Left lung (tissue), 10 donors: ENCODE measurements around the gene NR2F2. TPM values are rescaled to one million over a fixed set of nuclear protein-coding genes. Genes with fewer than 3 reads are reported as not detected.

Experiments used
- ATAC-seq: fragments of 200-7000 bp; cut with Tn5 transposase; one replicate; pipeline ENCODE4 v1.9.1; 2020; ENCODE audit warnings: moderate library complexity
- DNase-seq, 4 donors: peaks; one replicate each; pipeline ENCODE4 v3.0.0-alpha.2; 2013 to 2020
- H3K27ac ChIP-seq, 2 donors: fragments of 200-600 bp; sonication (generic) in 1 of 2; one replicate each; pipeline versions ENCODE4 v1.5.0 to v1.8.0; 2020 to 2021
- H3K27me3 ChIP-seq, 2 donors: fragments of 200-600 bp; sonication (generic) in 1 of 2; one replicate each; pipeline versions ENCODE4 v1.5.0 to v1.8.0; 2020 to 2021
- H3K36me3 ChIP-seq, 2 donors: fragments of 200-600 bp; sonication (generic) in 1 of 2; one replicate each; pipeline versions ENCODE4 v1.5.0 to v1.8.0; 2020 to 2021
- H3K4me1 ChIP-seq, 2 donors: fragments of 200-600 bp; one replicate each; pipeline ENCODE4 v1.8.0; 2021
- H3K4me3 ChIP-seq, 2 donors: fragments of 200-600 bp; sonication (generic) in 1 of 2; one replicate each; pipeline versions ENCODE4 v1.5.0 to v1.8.0; 2020 to 2021; ENCODE audit warnings: mild to moderate bottlenecking in 1 of 2
- H3K9me3 ChIP-seq, 2 donors: fragments of 200-600 bp; sonication (generic) in 1 of 2; one replicate each; pipeline versions ENCODE4 v1.5.0 to v1.8.0; 2020 to 2021
- CTCF ChIP-seq, 2 donors: fragments of 200-600 bp; sonication (generic) in 1 of 2; IDR thresholded peaks; one replicate each; pipeline versions ENCODE4 v1.5.0 to v1.8.0; 2021; ENCODE audit warnings: antibody characterized with exemption in 2 of 2
- intact Hi-C, 2 donors: fragments of 100-400 bp; cut with DNase I; formaldehyde crosslinking; loops; one replicate each; pipeline versions ENCODE4 v1.11.2 to v1.14.2; 2022
- polyA plus RNA-seq, 6 donors: library from polyadenylated mRNA; unstranded; fragments of 120-200 nt; gene quantifications; one replicate each; pipeline ENCODE4 v1.2.1, GENCODE V29; 2013; ENCODE audit not compliant: insufficient read length in 6 of 6
- total RNA-seq, 2 donors: library from RNA; stranded (reverse); fragmentation: NEBNext Ultra II Directional; extraction: Animal tissue kit (Norgen Biotek cat#: 25700); gene quantifications; one replicate each; pipeline ENCODE4 v1.2.1, GENCODE V29; 2021
- donor health status: DM: no; HTN: yes; CAD: no.
- donor health status: DM: no; HTN: no; CAD: no.

The NR2F2 gene
- total and polyA plus RNA-seq, 8 donors: 53.4 to 168 (median 149) TPM

DNA sequence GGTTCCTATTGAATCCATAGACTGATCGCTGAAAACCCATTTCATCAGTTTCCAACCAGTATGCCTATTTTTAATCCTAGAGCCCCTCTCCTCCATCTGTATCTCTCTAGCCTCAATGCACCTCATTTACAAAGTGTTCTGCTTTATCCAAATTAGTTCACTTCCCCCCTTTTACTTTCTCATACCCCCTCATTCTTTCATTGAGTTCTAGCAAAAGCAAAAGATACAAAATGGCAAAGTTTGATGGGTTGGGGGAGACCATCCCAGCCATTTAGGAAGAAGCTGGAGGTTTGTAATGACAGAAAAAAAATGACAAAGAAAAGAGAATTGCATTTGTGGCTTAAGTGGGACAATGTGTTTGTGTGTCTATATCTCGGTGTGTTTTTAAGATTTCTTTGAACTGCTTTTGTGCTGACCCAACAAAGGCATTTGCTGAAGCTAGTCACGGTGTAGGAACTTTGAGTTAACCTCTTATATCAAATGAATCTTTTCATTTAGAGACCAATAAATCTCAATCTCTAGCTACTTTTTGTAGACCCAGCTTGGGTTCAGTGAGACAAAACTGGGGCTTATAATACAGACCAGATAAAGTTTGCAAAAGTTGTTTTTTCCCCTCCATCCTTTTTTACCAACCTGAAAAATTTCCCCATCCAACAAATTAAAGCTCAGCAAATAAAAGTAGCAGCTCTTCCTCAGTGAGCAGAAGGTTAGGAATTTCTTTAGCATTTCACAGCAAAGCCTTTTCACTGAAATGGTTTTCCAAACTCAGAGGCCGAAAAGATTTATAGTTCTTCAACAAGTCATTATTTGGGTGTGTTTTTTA, 18.7 kb downstream of the NR2F2 start:
- ATAC-seq (no peak), DNase-seq (no peak)
- H3K36me3 ChIP-seq: no peaks in the 10 kb centered on the region
- no peak for TF ChIP-seq CTCF (IDR thresholded peaks at IDR 0.05)
- no peaks in the 10 kb centered on the region for H3K9me3 ChIP-seq
- no peaks in the 10 kb centered on the region for H3K4me1 ChIP-seq
- H3K27ac ChIP-seq: peak overlapping the region; percentile 1 to 88
- no peak overlapping the region for H3K4me3 ChIP-seq
- intact Hi-C loops: no loop called here
- peaks cover 0 to 100% of the 10 kb centered on the region in 2 donors for H3K27me3 ChIP-seq

DNA sequence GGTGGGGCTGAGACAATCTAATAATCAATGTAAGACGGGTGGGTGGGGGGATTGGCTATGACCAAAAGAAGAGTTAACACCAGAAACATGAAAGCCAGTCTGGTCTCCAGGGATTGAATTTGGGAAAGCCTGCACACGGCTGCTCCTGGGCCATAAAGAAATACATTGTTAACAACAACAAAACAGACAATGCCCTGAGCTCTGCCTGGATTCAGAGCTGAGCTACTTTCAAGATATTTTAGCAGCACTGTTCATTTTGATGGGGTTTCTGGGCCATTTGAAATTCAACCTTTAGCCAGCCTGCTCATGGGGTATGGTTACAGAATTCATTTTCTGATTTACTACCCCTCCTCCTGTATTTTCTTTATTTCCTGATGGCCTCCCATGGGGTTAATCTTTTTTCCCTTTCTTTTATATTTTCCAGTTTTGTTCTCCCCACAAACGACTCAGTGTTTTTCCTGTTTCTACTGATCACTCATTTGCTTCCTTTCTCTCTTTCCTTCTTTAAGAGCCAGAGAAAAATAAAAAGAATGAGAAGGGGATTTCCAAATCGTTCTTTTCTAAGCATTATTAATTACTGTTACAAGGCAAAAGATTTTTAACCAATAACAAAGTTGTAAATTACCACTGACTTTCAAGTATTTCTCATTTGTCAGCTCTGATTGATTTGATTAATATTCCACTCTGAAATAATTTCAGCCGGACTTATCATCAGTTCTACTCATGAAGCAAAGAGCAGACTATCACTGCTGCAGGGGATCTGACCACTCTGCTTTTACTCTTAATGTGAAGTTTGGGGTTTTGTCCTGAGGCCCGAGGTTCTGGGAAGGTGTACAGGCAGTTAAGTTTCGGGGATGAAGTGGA, 19.6 kb downstream of the NR2F2 start:
- intact Hi-C loops: loop anchor here in 1 of 2 donors (10.0 kb wide), 1 partner anchor 885 kb away; no protein-coding TSS in a partner anchor
- Histone ChIP-seq H3K36me3 (no peaks in the 10 kb centered on the region), H3K27ac (peak overlapping the region; percentile 1 to 88), H3K27me3 (peaks cover 0 to 100% of the 10 kb centered on the region in 2 donors), H3K4me3 (no peak overlapping the region), H3K9me3 (no peaks in the 10 kb centered on the region), H3K4me1 (peaks cover 0 to under 1% of the 10 kb centered on the region in 2 donors)
- TF ChIP-seq CTCF (IDR thresholded peaks at IDR 0.05): no peak
- no peak for DNase-seq
- no peak for ATAC-seq

GRCh38 chr15:96350934-96351724, 20.6 kb downstream of the NR2F2 start:
- no peak for ATAC-seq
- no peak for DNase-seq
- H3K36me3 ChIP-seq: no peaks in the 10 kb centered on the region
- intact Hi-C loops: loop anchor here in 1 of 2 donors (10.0 kb wide), 1 partner anchor 884 kb away; no protein-coding TSS in a partner anchor
- peaks cover 4 to 100% of the 10 kb centered on the region in 2 donors for H3K27me3 ChIP-seq
- no peaks in the 10 kb centered on the region for H3K9me3 ChIP-seq
- H3K4me3 ChIP-seq: no peak overlapping the region
- H3K27ac ChIP-seq: peak overlapping the region in 1 of 2 donors; percentile 88
- no peak for TF ChIP-seq CTCF (IDR thresholded peaks at IDR 0.05)
- H3K4me1 ChIP-seq: peaks cover 0 to 11% of the 10 kb centered on the region in 2 donors

DNA sequence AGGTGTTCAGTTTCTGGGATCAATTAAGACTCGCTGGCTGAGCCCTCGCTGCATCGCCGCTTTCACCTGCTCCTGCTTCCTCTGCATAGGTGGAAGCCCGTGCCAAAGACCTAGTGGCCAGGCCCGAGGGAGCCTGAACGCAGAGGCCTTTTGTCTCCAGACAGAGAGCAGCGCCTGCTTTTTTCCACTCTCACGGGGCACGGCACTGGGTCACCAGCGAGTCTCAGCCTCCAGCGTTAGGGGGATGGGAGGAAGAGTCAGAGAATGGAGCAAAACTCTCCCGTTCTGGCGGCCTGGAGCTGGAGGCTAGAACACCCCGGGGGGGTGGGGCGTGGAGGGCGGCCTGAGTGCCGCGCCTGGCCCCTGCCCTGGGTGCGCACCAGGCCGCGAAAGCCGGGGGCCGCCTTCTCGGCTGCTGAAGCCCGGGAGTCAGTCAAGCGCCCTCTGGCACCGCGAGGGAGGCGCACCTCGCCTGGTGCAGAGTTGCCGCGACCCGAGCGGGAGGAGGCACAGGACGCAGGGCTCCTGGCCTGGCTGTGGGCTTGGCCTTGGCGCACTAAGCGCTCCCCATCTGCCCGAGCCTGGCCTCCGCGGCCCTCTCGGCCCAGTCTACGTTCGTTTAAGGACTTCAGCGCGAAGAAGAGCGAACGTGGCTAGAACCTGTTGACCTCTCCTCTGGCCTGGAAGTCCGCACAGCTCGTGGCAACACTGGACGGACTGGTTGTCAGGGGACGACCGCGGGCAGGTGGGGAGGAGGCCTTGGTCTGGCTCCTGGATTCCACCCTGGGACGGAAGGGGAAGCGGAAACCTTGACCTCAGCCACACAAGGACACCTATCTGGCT, 21.5 kb downstream of the NR2F2 start:
- Histone ChIP-seq H3K36me3 (no peaks in the 10 kb centered on the region), H3K9me3 (no peaks in the 10 kb centered on the region), H3K4me1 (peaks cover 0 to 18% of the 10 kb centered on the region in 2 donors), H3K4me3 (no peak overlapping the region), H3K27me3 (peaks cover 8 to 100% of the 10 kb centered on the region in 2 donors), H3K27ac (peak overlapping the region; percentile 33 to 88)
- no peak for TF ChIP-seq CTCF (IDR thresholded peaks at IDR 0.05)
- DNase-seq (peak in 1 of 4 donors; percentile 68), ATAC-seq (no peak)
- intact Hi-C loops: loop anchor here in 1 of 2 donors (10.0 kb wide), 1 partner anchor 883 kb away; no protein-coding TSS in a partner anchor
